Prostate gland (tissue), 2 donors: ENCODE data around the gene DHX38. TPM values are rescaled to one million over a fixed set of nuclear protein-coding genes. Genes with fewer than 3 reads are reported as not detected.

Source experiments
- DNase-seq: peaks from one replicate; pipeline ENCODE4 v3.0.0-alpha.2; 2019; ENCODE audit warnings: low spot score
- H3K27ac ChIP-seq, 2 donors: fragments of 200-600 bp; sonication (generic); 2 replicates each; pipeline ENCODE4 v1.5.1; 2017 to 2019
- H3K27me3 ChIP-seq: fragments of 200-600 bp; sonication (generic); replicated peaks from 2 replicates; pipeline ENCODE4 v1.5.1; 2019; ENCODE audit not compliant: insufficient read depth
- H3K36me3 ChIP-seq, 2 donors: fragments of 200-600 bp; sonication (generic); 1 replicate in 1 of 2; 2 replicates in 1 of 2; pipeline versions ENCODE4 v1.5.1 to v1.8.1; 2017 to 2019
- H3K4me1 ChIP-seq: fragments of 200-600 bp; sonication (generic); replicated peaks from 2 replicates; pipeline ENCODE4 v1.5.1; 2019
- H3K4me3 ChIP-seq, 2 donors: fragments of 200-600 bp; sonication (generic); 2 replicates each; pipeline ENCODE4 v1.5.1; 2017 to 2019
- H3K9me3 ChIP-seq: fragments of 200-600 bp; sonication (generic); 2 replicates; pipeline ENCODE4 v1.5.1; 2017
- POLR2A ChIP-seq: fragments of 450-650 bp; IDR thresholded peaks from one replicate; pipeline ENCODE4 v1.6.1; 2016; ENCODE audit warnings: antibody characterized with exemption, mild to moderate bottlenecking
- POLR2AphosphoS5 ChIP-seq: sonication (generic); formaldehyde crosslinking; IDR thresholded peaks from one replicate; pipeline ENCODE4 v1.6.1; 2017; ENCODE audit warnings: antibody characterized with exemption
- WGBS: methylation state at CpG from one replicate; pipeline ENCODE4 v1.1.5; 2018; 5-methylcytosine and 5-hydroxymethylcytosine counted together
- intact Hi-C: fragments of 100-400 bp; cut with DNase I; formaldehyde crosslinking; loops from one replicate; pipeline ENCODE4 v1.14.2; 2022
- total RNA-seq, 2 donors: library from RNA; depleted of rRNA; stranded (reverse); fragments of >200 nt; gene quantifications; one replicate each; pipeline ENCODE4 v1.1.0, GENCODE V29; 2016
- TF ChIP-seq, protein P1 (sequence below), 4 experiments: fragments of 200-600 bp in 2 of 4; fragments of 450-650 bp in 2 of 4; sonication (generic) in 2 of 4; IDR thresholded peaks; 1 replicate in 3 of 4; 2 replicates in 1 of 4; pipeline ENCODE4 v1.5.1; 2016 to 2019; ENCODE audit warnings: antibody characterized with exemption in 4 of 4, mild to moderate bottlenecking in 2 of 4, moderate library complexity in 2 of 4

The DHX38 gene
- total RNA-seq, 2 donors from 2014 or later = 61.9 to 63.9 TPM

- Histone ChIP-seq H3K27ac (no peak overlapping the region), H3K9me3 (no peaks in the 10 kb centered on the region), H3K4me3 (no peak overlapping the region), H3K36me3 (peaks cover 54 to 81% of the 10 kb centered on the region in 2 donors), H3K4me1 (no peaks in the 10 kb centered on the region), H3K27me3 (no peaks in the 10 kb centered on the region)
- WGBS = 96% methylated on average over 17 of the region's 17 CpGs
- no peak for DNase-seq
- intact Hi-C loops = no loop called here
- TF ChIP-seq, protein P1, sequence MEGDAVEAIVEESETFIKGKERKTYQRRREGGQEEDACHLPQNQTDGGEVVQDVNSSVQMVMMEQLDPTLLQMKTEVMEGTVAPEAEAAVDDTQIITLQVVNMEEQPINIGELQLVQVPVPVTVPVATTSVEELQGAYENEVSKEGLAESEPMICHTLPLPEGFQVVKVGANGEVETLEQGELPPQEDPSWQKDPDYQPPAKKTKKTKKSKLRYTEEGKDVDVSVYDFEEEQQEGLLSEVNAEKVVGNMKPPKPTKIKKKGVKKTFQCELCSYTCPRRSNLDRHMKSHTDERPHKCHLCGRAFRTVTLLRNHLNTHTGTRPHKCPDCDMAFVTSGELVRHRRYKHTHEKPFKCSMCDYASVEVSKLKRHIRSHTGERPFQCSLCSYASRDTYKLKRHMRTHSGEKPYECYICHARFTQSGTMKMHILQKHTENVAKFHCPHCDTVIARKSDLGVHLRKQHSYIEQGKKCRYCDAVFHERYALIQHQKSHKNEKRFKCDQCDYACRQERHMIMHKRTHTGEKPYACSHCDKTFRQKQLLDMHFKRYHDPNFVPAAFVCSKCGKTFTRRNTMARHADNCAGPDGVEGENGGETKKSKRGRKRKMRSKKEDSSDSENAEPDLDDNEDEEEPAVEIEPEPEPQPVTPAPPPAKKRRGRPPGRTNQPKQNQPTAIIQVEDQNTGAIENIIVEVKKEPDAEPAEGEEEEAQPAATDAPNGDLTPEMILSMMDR (IDR thresholded peaks at IDR 0.05) = no peak
- no peak for TF ChIP-seq POLR2AphosphoS5
- TF ChIP-seq POLR2A = no peak
Observed at GRCh38 chr16:72107371-72107770, 13.7 kb downstream of the DHX38 start.

GRCh38 chr16:72108353-72109102, 14.9 kb downstream of the DHX38 start:
- H3K36me3 ChIP-seq = peaks cover 49 to 73% of the 10 kb centered on the region in 2 donors
- no peaks in the 10 kb centered on the region for H3K27me3 ChIP-seq
- WGBS = 92% methylated on average over 16 of the region's 16 CpGs
- TF ChIP-seq, protein P1 (IDR thresholded peaks at IDR 0.05) = no peak
- TF ChIP-seq POLR2A (no peak), POLR2AphosphoS5 (no peak)
- no peak for DNase-seq
- H3K4me1 ChIP-seq = no peaks in the 10 kb centered on the region
- H3K4me3 ChIP-seq = no peak overlapping the region
- H3K27ac ChIP-seq = no peak overlapping the region
- H3K9me3 ChIP-seq = no peaks in the 10 kb centered on the region
- intact Hi-C loops = no loop called here

GRCh38 chr16:72109300-72109699, 15.7 kb downstream of the DHX38 start:
- DNase-seq = no peak
- 93% methylated on average over 12 of the region's 12 CpGs for WGBS
- no peak overlapping the region for H3K4me3 ChIP-seq
- intact Hi-C loops = no loop called here
- no peaks in the 10 kb centered on the region for H3K27me3 ChIP-seq
- peaks cover 42 to 65% of the 10 kb centered on the region in 2 donors for H3K36me3 ChIP-seq
- TF ChIP-seq POLR2AphosphoS5 = no peak
- no peak for TF ChIP-seq POLR2A
- TF ChIP-seq, protein P1 (IDR thresholded peaks at IDR 0.05) = no peak
- no peaks in the 10 kb centered on the region for H3K9me3 ChIP-seq
- no peaks in the 10 kb centered on the region for H3K4me1 ChIP-seq
- H3K27ac ChIP-seq = no peak overlapping the region

GRCh38 chr16:72109966-72110530, 16.4 kb downstream of the DHX38 start:
- no peak overlapping the region for H3K27ac ChIP-seq
- peaks cover 36 to 58% of the 10 kb centered on the region in 2 donors for H3K36me3 ChIP-seq
- TF ChIP-seq POLR2AphosphoS5 = no peak
- TF ChIP-seq POLR2A = no peak
- TF ChIP-seq, protein P1 (IDR thresholded peaks at IDR 0.05) = no peak
- WGBS = 92% methylated on average over 12 of the region's 12 CpGs
- intact Hi-C loops = no loop called here
- H3K4me1 ChIP-seq = no peaks in the 10 kb centered on the region
- no peaks in the 10 kb centered on the region for H3K27me3 ChIP-seq
- no peak for DNase-seq
- H3K4me3 ChIP-seq = no peak overlapping the region
- H3K9me3 ChIP-seq = no peaks in the 10 kb centered on the region
